Stimulated activated CD8-positive, alpha-beta memory T cell treated with anti-CD3 and anti-CD28 coated beads, Interleukin-12 subunit alpha, Interleukin-12 subunit beta, amount 100 ng/mL, for 1 hour (primary cell): ENCODE data around the gene UCP3.
"Not testable (repeated sequence)": the region's sequence is repeated elsewhere in the genome, so short reads cannot be mapped to it uniquely, and the experiment has no call there.

Experiments used
- DNase-seq: peaks from one replicate; pipeline ENCODE4 v3.0.0-alpha.2; 2020; ENCODE audit warnings: low read depth

UCP3 gene

DNA sequence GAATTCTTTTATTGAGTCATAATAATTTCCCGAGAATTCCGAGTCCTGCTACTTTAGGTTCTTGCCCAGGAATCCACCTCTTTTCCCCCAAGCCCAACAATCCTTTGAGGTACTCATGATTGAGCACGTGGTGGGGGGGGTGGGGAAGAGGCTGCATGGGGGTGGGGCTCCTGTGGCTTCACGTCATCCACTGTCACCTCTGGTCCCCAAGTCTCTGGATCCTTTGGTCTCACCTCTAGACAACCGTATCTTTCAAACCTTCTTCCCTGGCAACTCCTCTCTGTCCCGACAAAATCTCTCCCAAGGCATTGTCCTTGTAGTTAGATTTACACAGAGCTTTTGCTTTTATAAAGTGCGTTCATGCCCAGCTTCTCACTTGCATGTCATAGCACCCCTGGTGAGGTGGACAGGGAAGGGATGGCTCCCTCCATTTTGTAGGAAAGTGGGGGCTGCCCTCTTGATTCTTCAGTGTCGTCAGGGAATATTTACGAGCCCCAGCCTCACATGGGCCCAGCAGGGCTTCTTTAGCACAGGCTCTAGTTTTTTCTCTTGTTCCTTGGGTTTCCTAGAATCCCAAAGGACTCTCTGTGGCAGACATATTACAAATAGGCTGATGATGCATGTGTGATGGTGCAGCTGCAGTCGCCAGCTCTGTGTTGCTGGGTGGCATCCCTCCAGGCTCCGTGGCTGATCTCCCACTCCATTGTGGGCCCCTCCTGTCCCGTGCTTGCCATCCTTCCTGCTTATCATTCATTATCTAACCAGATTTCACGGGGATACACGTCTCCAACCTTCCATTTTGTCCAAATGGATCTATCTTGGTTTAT, 8.4 kb downstream of the UCP3 start:
- DNase-seq: no peak

DNA sequence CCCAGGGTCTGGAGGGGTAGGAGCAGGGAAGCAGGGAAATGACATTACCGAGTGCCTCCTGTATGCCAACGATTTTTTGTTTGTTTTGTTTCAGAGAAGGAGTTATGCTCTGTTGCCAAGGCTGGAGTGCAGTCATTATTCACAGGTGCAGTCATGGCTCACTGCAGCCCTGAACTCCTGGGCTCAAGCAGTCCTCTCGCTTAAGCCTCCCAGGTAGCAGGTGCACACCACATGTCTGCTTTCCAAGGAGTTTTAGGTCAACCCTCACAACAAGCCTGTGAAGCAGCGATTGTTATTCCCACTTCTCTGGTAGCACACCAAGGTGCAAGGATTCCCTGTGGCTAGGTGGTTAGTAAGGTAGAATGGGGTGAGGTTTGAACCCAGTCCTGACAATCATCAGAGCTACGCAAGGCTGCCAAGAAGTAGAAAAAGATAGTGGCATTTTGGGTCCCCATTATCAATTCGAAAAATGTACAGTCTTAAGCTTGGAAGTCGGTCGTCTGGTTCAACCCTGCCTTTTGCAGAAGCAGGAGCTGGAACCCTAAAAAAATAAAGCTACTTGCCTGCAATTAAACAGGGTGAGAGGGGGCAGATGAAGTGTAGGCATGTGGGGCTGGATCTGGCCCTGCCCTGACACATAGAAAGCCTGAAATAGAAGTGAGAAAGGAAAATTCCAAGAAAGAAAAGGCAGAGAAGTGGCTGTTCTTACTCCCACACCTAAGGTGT, 9.1 kb downstream of the UCP3 start:
- no peak for DNase-seq

DNA sequence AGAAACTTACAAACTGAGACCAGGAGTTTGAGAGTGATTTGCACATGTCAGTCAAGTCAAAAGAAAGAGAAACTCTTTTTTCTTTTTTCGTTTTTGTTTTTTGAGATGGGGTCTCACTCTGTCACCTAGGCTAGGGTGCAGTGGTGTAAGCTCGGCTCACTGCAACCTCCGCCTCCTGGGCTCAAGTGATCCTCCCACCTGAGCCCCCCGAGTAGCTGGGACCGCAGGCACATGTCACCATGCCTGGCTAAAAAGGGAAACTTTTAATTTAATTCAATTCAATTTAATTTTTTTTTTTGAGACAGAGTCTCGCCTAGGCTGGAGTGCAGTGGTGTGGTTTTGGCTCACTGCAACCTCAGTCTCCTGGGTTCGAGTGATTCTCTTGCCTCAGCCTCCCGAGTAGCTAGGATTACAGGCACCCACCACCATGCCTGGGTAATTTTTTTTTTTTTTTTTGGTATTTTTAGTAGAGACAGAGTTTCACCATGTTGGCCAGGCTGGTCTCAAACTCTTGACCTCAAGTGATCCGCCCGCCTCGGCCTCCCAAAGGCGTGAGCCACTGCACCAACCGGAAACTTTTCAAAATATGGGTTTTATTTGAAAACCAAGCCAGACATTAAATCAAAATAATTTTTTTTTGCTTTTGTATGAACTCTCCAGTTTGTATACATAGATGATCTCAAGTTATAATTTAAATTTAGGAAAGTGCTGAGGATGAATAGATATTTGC, 9.9 kb downstream of the UCP3 start:
- no peak for DNase-seq

DNA sequence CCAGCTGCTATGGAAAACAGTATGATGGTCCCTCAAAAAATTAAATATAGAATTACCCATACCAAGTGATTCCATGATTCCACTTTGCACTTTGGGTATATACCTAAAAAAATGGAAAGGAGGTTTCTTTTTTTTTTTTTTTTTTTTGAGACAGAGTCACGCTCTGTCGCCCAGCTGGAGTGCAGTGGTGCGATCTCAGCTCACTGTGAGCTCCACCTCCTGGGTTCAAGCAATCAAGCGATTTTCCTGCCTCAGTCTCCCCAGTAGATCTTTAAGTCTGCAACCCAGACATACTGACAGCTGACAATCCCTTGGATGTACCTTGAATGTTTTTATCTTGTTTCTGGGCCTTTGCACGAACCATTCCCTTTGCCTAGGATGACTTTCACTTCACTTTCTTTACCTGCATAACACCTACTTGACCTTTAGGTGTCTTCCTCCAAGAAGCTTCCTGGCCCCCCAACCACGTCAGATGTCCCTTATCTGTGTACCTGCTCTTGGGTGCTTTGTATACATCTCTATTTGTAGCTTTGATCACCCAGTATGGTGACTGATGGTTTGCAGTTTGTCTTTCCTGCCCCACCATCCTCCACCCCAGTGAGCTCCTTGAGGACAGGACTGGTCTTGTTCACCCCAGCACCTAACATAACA, 11.6 kb downstream of the UCP3 start:
- no peak for DNase-seq

DNA sequence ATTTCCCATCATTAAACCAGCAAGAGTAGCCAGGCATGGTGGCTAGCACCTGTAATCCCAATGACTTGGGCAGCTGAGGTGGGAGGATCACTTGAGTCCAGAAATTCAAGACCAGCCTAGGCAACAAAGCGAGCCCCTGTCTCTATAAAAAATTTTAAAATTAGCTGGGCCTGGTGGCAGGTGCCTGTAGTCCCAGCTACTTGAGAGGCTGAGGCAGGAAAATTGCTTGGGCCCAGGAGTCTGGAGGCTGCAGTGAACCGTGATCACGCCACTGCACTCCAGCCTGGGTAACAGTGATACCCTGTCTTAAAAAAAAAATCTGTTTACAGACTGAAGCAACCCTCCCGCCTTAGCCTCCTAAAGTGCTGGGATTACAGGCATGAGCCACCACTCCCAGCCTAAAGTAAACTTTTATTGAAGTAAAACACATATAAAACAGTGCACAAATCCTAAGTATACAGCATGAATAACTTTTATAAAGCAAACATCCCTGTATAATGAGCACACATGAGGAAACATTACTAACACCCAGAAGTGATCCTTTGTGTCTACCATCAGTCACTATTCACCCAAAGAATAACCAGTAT, 12.6 kb downstream of the UCP3 start:
- DNase-seq: no peak

DNA sequence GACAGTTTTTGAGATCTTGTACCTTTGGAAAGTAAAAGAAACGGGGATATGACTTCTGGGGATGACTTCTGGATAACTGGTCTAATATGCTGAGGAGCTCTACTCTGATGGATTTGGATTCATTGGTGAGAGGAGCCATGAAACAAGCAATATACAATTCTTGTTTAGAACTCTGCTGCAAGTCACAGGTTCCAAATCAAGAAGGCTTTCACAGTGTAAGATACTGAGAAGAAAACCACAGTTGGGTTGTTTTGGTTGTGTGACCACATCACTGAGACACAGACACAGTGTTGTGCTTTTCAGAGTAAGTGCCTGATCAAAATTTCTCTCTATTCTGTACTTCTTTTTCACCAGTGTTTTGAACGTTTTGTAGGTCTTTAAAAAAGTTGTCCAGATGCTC, 13.2 kb downstream of the UCP3 start:
- no peak for DNase-seq

DNA sequence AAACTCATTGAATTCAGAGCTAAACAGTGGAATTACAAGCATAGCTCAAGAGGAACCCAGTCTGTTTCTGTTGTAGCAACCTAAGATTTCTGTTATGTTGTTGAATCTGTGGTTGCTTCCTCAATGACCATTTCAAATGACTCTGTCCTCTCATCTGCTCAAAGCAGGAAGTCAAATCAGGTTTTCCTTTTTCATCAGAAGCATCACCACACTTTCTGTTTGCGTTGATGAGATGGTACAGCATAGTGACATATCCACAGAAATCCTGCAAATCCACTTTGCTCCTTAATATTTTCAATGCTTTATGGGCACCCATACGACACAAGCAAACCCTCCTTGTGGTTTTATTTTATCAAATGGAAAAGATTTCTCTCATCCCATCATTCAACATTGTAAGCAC, 13.6 kb downstream of the UCP3 start:
- DNase-seq: no peak

DNA sequence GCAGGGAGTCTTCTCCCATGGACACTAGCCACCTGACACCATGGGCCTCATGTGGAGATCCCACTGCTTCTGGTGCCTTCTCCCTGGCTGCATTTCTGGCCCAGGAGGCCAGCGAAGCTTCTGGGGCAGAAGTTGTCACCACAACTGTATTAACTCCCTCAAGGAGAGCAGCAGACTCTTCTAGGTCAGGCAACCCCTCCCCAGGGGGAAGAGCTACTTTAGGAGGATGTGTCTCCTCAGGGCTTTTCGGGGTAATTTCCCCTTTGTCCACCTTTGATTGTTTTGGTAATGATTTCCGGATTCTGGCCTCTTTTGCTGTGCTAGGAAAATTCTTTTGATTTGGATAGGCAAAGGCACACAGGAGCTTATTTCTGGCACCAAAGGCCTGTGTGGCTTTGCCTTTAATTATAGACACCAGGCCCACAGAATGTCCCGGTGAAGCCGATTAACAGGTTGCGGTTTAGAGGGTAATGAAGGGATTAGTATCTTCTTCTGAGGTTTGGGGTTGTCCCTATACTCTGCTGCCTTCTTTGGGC, 17.3 kb downstream of the UCP3 start:
- DNase-seq: no peak

DNA sequence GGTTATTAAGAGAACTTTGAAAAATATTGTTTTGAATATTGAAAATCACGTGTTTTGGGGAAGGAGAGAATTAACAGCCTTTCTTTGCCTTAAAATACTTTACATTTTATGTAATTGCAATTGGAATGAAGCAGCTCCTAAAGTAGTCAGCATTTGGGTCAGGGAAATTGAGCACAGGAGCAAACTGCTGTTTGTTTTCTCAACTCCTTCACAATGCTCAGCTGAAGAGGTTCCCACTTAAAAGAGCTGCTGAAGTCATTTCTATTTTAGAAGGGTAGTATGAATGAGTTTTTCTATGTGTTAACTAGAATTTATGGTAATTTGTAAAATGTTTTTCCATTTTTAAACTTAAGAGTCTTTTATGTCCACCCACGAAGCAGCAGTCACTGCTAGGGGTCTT, 18.2 kb downstream of the UCP3 start:
- no peak for DNase-seq

DNA sequence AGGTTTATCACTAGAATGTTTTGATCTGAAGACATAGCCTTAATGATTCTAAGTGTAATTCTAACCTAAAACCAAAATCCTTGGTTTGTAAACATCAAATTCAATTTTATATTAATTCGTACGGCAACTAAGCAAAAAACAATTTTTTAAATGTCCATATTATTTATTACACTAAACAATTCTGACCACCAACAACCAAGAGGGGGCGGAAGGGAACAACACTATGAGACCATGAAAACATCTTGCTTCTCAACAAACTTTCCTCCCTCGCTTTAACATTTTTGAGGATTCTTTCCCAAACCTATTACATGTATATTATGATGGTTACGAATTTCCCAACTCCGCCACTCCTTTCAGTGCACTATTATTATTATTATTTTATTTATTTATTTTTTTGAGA, 19.7 kb downstream of the UCP3 start:
- no peak for DNase-seq

DNA sequence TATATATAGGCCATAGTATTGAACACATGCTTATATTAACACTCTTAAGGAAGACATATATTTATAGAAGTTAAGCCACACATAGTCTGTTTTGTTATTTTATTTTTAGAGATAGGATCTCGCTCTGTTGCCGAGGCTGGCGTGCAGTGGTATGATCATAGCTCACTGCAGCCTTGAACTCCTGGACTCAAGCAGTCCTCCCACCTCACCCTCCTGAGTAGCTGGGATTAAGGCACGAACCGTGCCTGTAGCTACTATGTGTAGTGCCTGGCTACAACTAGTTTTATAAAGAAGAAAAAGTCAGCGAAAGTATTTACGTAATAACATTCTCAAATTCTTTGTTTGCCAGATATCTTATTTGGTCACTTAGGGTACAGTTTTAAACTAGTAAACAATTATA, 20.7 kb downstream of the UCP3 start:
- DNase-seq: no peak

DNA sequence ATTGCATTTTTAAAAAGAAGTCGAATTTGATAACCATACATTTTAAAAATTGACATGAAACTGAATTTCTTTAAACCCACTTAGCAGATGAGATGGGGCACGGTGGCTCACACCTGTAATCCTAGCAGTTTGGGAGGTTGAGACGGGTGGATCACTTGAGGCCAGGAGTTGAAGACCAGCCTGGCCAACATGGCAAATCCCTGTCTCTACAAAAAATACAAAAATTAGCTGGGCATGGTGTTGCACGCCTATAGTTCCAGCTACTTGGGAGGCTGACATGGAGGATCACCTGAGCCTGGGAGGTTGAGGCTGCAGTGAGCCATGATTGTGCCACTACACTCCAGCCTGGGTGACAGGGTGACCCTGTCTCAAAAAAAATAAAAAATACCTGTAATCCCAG, 23.2 kb downstream of the UCP3 start:
- not testable (repeated sequence) for DNase-seq

DNA sequence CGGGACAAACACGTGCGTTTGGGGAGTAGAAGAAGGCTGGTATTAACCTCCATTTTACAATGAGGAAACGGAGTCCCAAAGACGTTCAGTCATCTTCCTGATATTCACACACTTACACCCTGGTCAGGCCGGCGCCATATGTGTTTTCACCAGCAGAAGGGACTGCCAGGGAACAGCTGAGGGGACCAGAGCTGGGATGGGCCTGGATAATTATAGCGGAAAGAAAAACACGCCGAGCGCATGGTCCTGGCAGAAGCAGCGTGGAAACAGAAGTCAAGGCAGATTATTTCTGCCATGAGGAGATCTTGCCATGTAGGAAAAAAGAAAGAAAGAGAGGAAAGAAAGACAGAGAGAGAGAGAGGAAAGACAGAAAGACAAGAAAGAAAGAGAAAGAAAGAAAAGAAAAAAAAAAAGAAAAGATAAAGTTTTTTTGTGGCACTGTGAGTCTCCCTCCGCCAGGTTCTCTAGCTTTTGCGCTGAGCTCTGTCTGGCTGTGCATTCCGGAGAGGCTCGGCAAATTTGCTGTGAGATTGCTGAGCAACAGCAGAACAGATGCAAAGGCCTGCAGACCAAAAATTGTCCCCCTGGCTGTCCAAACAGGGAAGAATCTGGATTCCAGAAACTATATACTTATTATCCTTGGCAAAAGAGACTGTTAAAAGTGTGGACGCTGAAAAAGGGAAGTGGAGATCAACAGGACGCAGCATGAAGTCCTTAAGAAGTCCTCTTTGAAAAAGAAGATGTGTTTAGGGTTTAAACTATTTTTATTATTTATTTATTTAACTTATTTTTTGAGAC, 24.9 kb downstream of the UCP3 start:
- DNase-seq: no peak

DNA sequence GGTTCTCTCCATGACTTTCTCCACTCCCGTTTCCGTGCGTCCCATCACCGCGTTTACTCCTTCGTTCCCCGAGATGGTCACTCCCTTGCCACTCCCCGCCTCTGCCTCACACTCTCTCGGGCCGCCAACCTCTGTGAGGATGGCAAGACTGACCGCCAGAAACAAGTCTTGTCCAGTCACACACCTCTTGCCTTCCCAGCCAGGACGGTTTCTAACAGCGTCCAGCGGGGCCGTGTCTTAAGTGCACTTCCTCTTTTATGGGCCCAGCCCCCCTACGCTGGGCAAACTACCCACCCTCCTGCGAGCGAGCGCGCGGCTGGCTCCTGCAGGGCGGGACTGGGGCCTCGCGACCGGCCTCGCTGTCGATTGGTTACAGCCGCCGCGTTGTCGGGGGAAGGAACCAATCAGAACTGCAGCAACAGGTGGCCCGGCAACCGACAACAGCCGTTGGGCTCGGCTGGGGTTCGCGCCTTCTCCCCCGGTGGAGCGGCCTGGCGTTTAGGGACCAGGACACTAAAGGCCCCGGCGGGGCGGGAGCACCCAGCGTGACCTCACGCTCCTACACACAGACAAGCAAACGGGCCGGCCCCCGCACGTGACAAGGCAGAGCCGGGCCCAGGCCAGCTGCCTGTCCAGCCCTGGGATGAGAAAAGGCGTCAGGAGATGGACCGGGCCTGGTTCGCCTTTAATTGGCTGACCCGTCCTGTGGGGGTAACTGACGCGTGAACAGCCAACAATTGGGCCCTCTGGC, 25.7 kb downstream of the UCP3 start:
- peak; percentile 85 for DNase-seq

DNA sequence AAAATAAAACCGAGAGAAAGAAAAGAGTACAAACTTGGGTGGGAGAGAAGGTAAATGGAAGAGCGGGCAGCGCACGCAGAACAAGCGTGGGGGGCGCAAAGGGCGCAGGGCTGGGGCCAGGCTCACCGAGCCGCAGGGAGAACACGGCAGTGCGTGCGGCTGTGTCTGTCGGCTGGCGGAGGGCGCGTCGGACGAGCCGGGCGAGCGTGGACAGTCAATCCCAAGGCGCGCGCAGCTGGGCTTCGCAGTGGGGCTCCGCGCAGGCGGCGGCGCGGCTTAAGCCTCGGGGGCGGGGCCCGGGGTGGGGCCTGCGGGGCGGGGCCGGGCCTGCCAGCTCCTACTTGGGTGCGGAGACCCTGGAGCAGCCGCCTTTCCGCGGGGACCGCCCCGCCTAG, 26.3 kb downstream of the UCP3 start, which contains the start of gene UCP2:
TSS of gene UCP2 (minus strand) at position 249 of the 395 bp plus-strand sequence. CDS start 4,465 bp downstream, outside the sequence.
- peak; percentile 68 for DNase-seq

DNA sequence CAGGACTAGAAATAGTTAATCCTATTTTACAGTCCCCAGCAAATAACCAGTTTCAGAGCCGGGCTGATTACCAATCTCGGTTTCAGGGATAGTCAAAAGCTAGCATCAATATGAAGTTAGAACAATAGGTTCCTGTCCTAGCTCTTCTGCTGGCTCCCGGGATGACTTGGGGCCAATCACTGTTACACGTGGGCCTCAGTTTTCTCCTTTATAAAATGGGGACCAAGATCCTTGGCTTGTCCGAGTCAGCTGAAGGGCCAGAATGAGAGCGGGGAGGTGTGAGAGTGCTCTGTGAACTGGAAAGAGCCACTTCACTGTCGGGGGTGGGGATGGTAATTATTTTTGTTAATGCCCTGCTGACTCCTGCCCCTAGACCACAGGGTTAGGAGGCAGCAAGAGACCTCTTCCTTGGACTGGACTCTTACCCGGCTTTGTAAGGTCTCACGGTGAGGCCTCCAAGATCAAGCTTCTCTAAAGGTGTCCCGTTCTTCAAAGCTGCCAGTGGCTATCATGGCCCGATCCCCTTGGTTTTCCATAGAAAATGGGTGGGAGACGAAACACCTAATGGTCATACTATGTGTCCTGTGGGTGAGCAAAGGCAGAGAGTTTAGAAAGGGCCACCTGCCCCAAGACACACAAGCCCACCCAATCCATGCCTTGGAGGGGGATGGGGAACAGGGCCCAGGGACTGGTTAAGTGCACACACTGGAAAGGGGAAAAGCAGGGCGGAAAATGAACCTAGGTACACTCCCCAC, 27.7 kb downstream of the UCP3 start:
- no peak for DNase-seq

DNA sequence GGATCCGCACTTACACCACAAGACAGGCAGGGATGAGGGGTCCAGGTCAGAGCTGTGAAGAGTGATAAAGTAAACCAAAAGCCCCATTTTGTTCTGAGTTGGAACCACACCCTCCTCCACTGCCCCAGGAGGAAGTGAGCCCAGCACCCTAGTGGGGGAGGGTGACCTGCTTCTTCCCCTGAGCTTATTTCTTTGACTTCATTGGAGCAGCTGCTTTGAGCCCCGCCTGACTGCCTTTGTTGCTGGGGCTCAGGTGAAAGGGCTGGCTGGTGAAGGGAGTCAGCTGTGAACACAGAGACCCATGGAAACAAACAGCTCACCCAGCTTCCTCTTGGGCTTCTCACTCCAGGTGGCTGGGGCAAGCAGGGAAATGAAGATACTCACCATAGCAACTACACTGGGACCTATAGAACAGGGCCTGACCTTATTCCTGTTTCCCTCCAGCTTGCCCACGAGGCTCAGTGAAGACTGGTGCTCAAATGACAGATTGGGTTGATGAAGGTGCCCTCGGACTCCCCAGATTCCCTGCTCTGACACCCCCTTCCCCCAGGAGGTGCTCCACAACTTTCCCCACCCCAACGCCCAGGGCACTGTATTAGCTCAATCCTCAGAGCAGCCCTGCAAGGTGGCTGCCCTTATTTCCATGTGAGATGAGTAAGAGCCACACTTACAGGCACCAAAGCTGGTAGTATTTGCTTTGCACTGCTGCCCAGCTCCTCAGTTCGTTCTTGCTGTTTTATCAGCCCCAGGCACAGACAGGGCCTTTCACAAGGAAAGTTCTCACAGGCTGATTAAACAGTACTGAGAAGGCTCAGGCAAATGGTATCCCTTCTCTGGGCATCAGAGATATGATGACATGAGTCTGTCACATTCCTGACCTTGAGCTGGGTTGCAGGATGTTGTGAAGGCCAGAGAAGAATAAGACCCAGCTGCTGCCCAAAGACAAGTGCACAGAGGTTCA, 28.6 kb downstream of the UCP3 start:
- DNase-seq: peak; percentile 66

DNA sequence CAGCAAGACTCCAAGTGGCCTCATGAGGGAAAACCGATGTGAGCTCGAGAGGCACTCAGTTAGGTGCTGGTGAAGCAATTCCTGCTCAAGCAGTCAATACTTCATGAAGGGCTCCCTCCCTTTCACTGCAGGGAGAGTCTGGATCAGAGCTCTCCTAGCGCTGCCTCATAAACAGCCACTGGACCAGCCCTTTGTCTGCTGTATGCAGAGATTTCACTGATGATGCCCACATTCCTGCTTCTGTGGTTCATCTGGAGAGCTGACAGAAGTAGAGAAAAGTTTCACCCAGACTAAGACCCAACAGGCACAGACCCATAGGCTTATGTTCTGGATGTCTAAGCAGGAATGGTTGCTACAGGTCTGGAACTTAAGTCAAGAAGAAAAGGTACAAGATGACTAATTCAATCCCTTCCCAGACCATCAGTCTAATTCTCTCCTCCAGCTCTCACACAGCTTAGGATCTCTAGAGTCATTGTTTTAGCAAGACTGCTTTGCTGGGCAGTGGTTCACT, 30.3 kb downstream of the UCP3 start:
- no peak for DNase-seq
